OCI-LY3 (cell line): Measurements from ENCODE around the gene OVOL3.

ENCODE experiments used
- H2AFZ ChIP-seq: fragments of 200-600, 300-600 bp; shearing (Covaris generic); 2 replicates; pipeline ENCODE4 v1.6.0; 2014; ENCODE audit warnings: antibody characterized with exemption, low read depth, low read length
- H3K27ac ChIP-seq: fragments of 200-600, 300-600 bp; sonication (generic); 2 replicates; pipeline ENCODE4 v1.5.1; 2014; ENCODE audit warnings: mild to moderate bottlenecking, low read length, moderate library complexity, mixed read lengths
- H3K27me3 ChIP-seq: fragments of 200-600, 300-600 bp; sonication (generic); 2 replicates; pipeline ENCODE4 v1.6.1; 2014; ENCODE audit warnings: low read depth, low read length, mixed read lengths
- H3K36me3 ChIP-seq: fragments of 200-600, 300-600 bp; sonication (generic); replicated peaks from 2 replicates; pipeline ENCODE3; 2014; ENCODE audit warnings: low read depth, low read length, mixed read lengths
- H3K4me1 ChIP-seq: fragments of 300-600, 200-600 bp; sonication (generic); 2 replicates; pipeline ENCODE4 v1.6.1; 2014; ENCODE audit warnings: low read length, mixed read lengths
- H3K4me2 ChIP-seq: fragments of 200-600, 300-600 bp; sonication (generic); 2 replicates; pipeline ENCODE4 v1.6.1; 2014; ENCODE audit warnings: low read length, mixed read lengths
- H3K4me3 ChIP-seq: fragments of 300-600, 200-600 bp; sonication (generic); 2 replicates; pipeline ENCODE4 v1.5.1; 2014; ENCODE audit warnings: antibody characterized with exemption, mild to moderate bottlenecking, low read length, moderate library complexity
- H3K79me2 ChIP-seq: fragments of 300-600, 200-600 bp; shearing (Covaris generic); 2 replicates; pipeline ENCODE4 v1.6.1; 2014; ENCODE audit warnings: mild to moderate bottlenecking, low read length, mixed read lengths
- H3K9ac ChIP-seq: fragments of 300-600, 200-600 bp; shearing (Covaris generic); 2 replicates; pipeline ENCODE4 v1.6.0; 2014; ENCODE audit warnings: mild to moderate bottlenecking, low read length, moderate library complexity
- H3K9me3 ChIP-seq: fragments of 200-600, 300-600 bp; shearing (Covaris generic); 2 replicates; pipeline ENCODE4 v1.6.1; 2014; ENCODE audit warnings: low read length, mixed read lengths; ENCODE audit not compliant: insufficient read depth
- H4K20me1 ChIP-seq: fragments of 200-600, 300-600 bp; sonication (generic); 2 replicates; pipeline ENCODE4 v1.6.1; 2016; ENCODE audit warnings: low read length, mixed read lengths; ENCODE audit not compliant: insufficient read depth
- CTCF ChIP-seq: fragments of 200-600, 300-600 bp; sonication (generic); IDR thresholded peaks from 2 replicates; pipeline ENCODE4 v1.5.1; 2014; ENCODE audit warnings: antibody characterized with exemption, low read length, low read depth
- EZH2phosphoT487 ChIP-seq: fragments of 200-600 bp; shearing (Covaris generic); IDR thresholded peaks from 2 replicates; pipeline ENCODE4 v1.6.1; 2018; ENCODE audit warnings: antibody characterized with exemption, mixed run types, low read depth

Gene OVOL3

GRCh38 chr19:36093687-36094086 is 17.3 kb upstream of the OVOL3 start:
- Histone ChIP-seq H3K9me3 (no peaks in the 10 kb centered on the region), H3K36me3 (peaks cover 21% of the 10 kb centered on the region), H4K20me1 (no peaks in the 10 kb centered on the region), H2AFZ (no peak overlapping the region), H3K4me1 (no peaks in the 10 kb centered on the region), H3K9ac (no peak overlapping the region), H3K79me2 (no peaks in the 10 kb centered on the region), H3K27ac (no peak overlapping the region), H3K4me2 (no peak overlapping the region), H3K4me3 (no peak overlapping the region), H3K27me3 (no peaks in the 10 kb centered on the region)
- TF ChIP-seq EZH2phosphoT487 (no peak), CTCF (no peak)

DNA sequence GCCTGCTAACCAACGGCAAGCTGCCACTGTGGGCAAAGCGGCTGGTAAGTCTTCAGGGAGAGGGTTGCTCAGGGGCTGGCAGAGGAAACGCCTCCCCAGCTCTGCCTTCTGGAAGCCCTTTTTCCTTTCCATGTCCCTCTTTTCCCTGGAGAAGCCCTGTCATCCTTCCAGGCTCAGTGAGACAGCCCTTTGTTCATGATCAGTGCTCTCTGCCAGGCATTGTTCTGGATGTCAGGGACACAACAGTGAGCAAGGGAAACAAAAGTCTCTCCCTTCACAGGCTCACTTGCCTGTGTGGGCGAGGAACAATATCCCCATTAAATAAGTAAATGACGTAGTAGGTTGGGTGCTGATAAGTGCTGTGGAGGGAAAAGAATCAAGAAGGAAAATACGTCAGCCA is 13.9 kb upstream of the OVOL3 start:
- no peak for TF ChIP-seq EZH2phosphoT487
- Histone ChIP-seq H3K36me3 (peaks cover 20% of the 10 kb centered on the region), H2AFZ (no peak overlapping the region), H3K9me3 (no peaks in the 10 kb centered on the region), H3K27ac (no peak overlapping the region), H4K20me1 (no peaks in the 10 kb centered on the region), H3K27me3 (no peaks in the 10 kb centered on the region), H3K9ac (no peak overlapping the region), H3K4me2 (no peak overlapping the region), H3K4me3 (no peak overlapping the region), H3K4me1 (no peaks in the 10 kb centered on the region), H3K79me2 (no peaks in the 10 kb centered on the region)

DNA sequence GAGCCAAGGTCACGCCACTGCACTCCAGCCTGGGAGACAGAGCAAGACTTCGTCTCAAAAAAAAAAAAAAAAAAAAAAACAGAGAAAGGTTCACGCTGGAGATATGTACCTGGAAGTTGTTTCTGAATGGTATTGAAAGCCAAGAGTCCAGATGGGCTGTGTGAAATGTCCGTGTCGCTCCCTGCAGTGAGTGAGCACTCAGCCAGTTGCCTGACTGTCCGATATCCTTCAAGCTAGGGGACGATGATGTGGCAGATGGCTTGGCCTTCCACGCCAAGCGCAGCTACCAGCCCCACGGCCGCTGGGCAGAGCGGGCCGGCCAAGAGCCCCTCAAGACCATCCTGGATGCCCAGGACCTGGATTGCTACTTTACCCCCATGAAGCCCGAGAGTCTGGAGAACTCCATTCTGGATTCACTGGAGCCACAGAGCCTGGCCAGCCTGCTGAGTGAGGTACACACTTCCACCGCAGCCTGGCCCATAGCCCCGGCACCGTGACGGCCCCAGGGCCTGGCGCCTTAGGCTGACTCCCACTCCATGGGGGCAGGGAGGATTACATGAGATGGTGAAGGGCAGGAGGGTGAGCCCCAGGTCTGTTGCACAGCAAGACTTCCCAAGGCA is 11.7 kb upstream of the OVOL3 start:
- no peaks in the 10 kb centered on the region for H3K4me1 ChIP-seq
- H3K9me3 ChIP-seq, result no peaks in the 10 kb centered on the region
- no peaks in the 10 kb centered on the region for H4K20me1 ChIP-seq
- TF ChIP-seq EZH2phosphoT487 (no peak), CTCF (no peak)
- H2AFZ ChIP-seq, result no peak overlapping the region
- H3K4me2 ChIP-seq, result no peak overlapping the region
- H3K36me3 ChIP-seq, result peaks cover 30% of the 10 kb centered on the region
- no peak overlapping the region for H3K27ac ChIP-seq
- no peaks in the 10 kb centered on the region for H3K79me2 ChIP-seq
- H3K27me3 ChIP-seq, result no peaks in the 10 kb centered on the region
- H3K9ac ChIP-seq, result no peak overlapping the region
- no peak overlapping the region for H3K4me3 ChIP-seq

GRCh38 chr19:36100476-36100875 is 10.5 kb upstream of the OVOL3 start:
- H3K9me3 ChIP-seq, result no peaks in the 10 kb centered on the region
- no peaks in the 10 kb centered on the region for H4K20me1 ChIP-seq
- no peaks in the 10 kb centered on the region for H3K4me1 ChIP-seq
- no peak overlapping the region for H3K27ac ChIP-seq
- no peak overlapping the region for H2AFZ ChIP-seq
- H3K36me3 ChIP-seq, result peaks cover 37% of the 10 kb centered on the region
- no peak overlapping the region for H3K9ac ChIP-seq
- no peaks in the 10 kb centered on the region for H3K27me3 ChIP-seq
- no peak for TF ChIP-seq CTCF
- TF ChIP-seq EZH2phosphoT487, result no peak
- H3K79me2 ChIP-seq, result no peaks in the 10 kb centered on the region
- no peak overlapping the region for H3K4me3 ChIP-seq
- no peak overlapping the region for H3K4me2 ChIP-seq
